HG02610 (cell line): ENCODE data around the gene OSBPL9.

ENCODE experiments used
- ATAC-seq: cut with Tn5 transposase; IDR thresholded peaks from one replicate; pipeline ENCODE4 v1.9.1; 2021; ENCODE audit warnings: mild to moderate bottlenecking, moderate library complexity; ENCODE audit not compliant: unreplicated experiment

The OSBPL9 gene

GRCh38 chr1:51734896-51735745 is 118.2 kb downstream of the OSBPL9 start:
- ATAC-seq, result no peak

GRCh38 chr1:51735746-51736254 is 118.9 kb downstream of the OSBPL9 start:
- ATAC-seq, result no peak

- ATAC-seq, result no peak
These were observed 119.8 kb downstream of the OSBPL9 start for GRCh38 chr1:51736702-51737101.

GRCh38 chr1:51738681-51739080 is 121.8 kb downstream of the OSBPL9 start:
- peak; percentile 32 for ATAC-seq

- ATAC-seq, result peak; percentile 47
These were observed 123.8 kb downstream of the OSBPL9 start for GRCh38 chr1:51740652-51741051.

GRCh38 chr1:51741121-51741681 is 124.3 kb downstream of the OSBPL9 start:
- no peak for ATAC-seq

- no peak for ATAC-seq
These were observed 127.8 kb downstream of the OSBPL9 start for GRCh38 chr1:51744506-51745303.

- no peak for ATAC-seq
These were observed 128.3 kb downstream of the OSBPL9 start for GRCh38 chr1:51745304-51745570.

- no peak for ATAC-seq
These were observed 132.3 kb downstream of the OSBPL9 start for GRCh38 chr1:51749151-51749550.

GRCh38 chr1:51750218-51750617 is 133.3 kb downstream of the OSBPL9 start:
- ATAC-seq, result no peak

GRCh38 chr1:51750729-51751128 is 133.8 kb downstream of the OSBPL9 start:
- no peak for ATAC-seq

- ATAC-seq, result no peak
These were observed 135.4 kb downstream of the OSBPL9 start for GRCh38 chr1:51752073-51752948.

- no peak for ATAC-seq
These were observed 137.1 kb downstream of the OSBPL9 start for GRCh38 chr1:51753969-51754368.

GRCh38 chr1:51754666-51755065 is 137.8 kb downstream of the OSBPL9 start:
- no peak for ATAC-seq

GRCh38 chr1:51755437-51755836 is 138.5 kb downstream of the OSBPL9 start:
- ATAC-seq, result no peak

- no peak for ATAC-seq
These were observed 139.4 kb downstream of the OSBPL9 start for GRCh38 chr1:51756290-51756689.

- no peak for ATAC-seq
These were observed 141.4 kb downstream of the OSBPL9 start for GRCh38 chr1:51758310-51758709.

GRCh38 chr1:51760872-51761271 is 144.0 kb downstream of the OSBPL9 start:
- no peak for ATAC-seq

- ATAC-seq, result no peak
These were observed 144.5 kb downstream of the OSBPL9 start for GRCh38 chr1:51761351-51761750.

GRCh38 chr1:51768971-51769588 is 152.2 kb downstream of the OSBPL9 start:
- no peak for ATAC-seq
